Ectodermal cell (in vitro differentiated cells): ENCODE results near the gene WDR88.

Experiments
- H3K27ac ChIP-seq: 2 replicates; pipeline ENCODE4 v1.7.0; 2013; ENCODE audit warnings: mild to moderate bottlenecking, low read depth, low read length; ENCODE audit not compliant: insufficient read depth, poor library complexity, severe bottlenecking
- H3K27me3 ChIP-seq: 2 replicates; pipeline ENCODE4 v1.7.0; 2013; ENCODE audit warnings: mild to moderate bottlenecking, low read length; ENCODE audit not compliant: insufficient read depth, control insufficient read depth, poor library complexity, severe bottlenecking
- H3K36me3 ChIP-seq: one replicate; pipeline ENCODE4 v1.7.0; 2013; ENCODE audit warnings: low read length; ENCODE audit not compliant: control insufficient read depth, insufficient read depth
- H3K4me1 ChIP-seq: one replicate; pipeline ENCODE4 v1.7.0; 2013; ENCODE audit warnings: low read length; ENCODE audit not compliant: control insufficient read depth, insufficient read depth
- H3K4me3 ChIP-seq: 2 replicates; pipeline ENCODE4 v1.7.0; 2013; ENCODE audit warnings: low read depth, low read length, control low read depth; ENCODE audit not compliant: insufficient read depth
- H3K9me3 ChIP-seq: 2 replicates; pipeline ENCODE4 v1.7.0; 2013; ENCODE audit warnings: mild to moderate bottlenecking, low read length, moderate library complexity; ENCODE audit not compliant: control insufficient read depth
- WGBS, 2 experiments: methylation state at CpG; one replicate each; pipeline ENCODE4 v1.1.7; 2013; ENCODE audit warnings: missing lambda C conversion rate in 2 of 2; 5-methylcytosine and 5-hydroxymethylcytosine counted together

WDR88 gene

GRCh38 chr19:33100894-33101644 lies 30.8 kb upstream of the WDR88 start:
- 94 to 97% methylated on average over 8 to 10 of the region's 10 CpGs for WGBS, 2 experiments
- Histone ChIP-seq H3K36me3 (peaks cover 14% of the 10 kb centered on the region), H3K4me1 (no peaks in the 10 kb centered on the region), H3K27me3 (no peaks in the 10 kb centered on the region), H3K9me3 (no peaks in the 10 kb centered on the region), H3K27ac (no peak overlapping the region), H3K4me3 (no peak overlapping the region)

DNA sequence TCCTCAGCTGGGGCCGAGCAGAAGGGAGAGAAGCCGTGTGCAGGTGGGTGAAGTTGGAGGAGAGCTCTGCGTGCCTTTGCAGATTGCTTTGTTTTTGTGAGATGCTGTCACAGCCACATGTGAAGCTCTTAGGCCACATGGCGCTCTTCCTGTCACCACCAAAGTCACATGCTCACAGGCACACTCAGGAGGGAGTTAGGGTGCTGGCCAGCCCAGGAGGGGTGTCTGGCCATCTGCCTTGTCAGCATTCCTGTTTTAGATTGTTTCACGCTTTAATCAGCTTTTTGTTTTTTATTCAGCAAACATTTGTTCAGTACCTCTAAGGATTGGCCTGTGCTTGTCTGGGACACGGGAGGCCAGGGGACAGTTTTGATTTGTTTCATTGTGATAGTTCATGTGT lies 29.0 kb upstream of the WDR88 start:
- H3K4me1 ChIP-seq = no peaks in the 10 kb centered on the region
- no peak overlapping the region for H3K4me3 ChIP-seq
- no peak overlapping the region for H3K27ac ChIP-seq
- no peaks in the 10 kb centered on the region for H3K27me3 ChIP-seq
- WGBS, 2 experiments = 92 to 94% methylated on average over 6 of the region's 6 CpGs
- H3K36me3 ChIP-seq = peaks cover 8% of the 10 kb centered on the region
- H3K9me3 ChIP-seq = no peaks in the 10 kb centered on the region

- peaks cover 13% of the 10 kb centered on the region for H3K36me3 ChIP-seq
- 93 to 94% methylated on average over 10 of the region's 10 CpGs for WGBS, 2 experiments
- H3K4me1 ChIP-seq = no peaks in the 10 kb centered on the region
These were observed 23.8 kb upstream of the WDR88 start for GRCh38 chr19:33108161-33108560.

DNA sequence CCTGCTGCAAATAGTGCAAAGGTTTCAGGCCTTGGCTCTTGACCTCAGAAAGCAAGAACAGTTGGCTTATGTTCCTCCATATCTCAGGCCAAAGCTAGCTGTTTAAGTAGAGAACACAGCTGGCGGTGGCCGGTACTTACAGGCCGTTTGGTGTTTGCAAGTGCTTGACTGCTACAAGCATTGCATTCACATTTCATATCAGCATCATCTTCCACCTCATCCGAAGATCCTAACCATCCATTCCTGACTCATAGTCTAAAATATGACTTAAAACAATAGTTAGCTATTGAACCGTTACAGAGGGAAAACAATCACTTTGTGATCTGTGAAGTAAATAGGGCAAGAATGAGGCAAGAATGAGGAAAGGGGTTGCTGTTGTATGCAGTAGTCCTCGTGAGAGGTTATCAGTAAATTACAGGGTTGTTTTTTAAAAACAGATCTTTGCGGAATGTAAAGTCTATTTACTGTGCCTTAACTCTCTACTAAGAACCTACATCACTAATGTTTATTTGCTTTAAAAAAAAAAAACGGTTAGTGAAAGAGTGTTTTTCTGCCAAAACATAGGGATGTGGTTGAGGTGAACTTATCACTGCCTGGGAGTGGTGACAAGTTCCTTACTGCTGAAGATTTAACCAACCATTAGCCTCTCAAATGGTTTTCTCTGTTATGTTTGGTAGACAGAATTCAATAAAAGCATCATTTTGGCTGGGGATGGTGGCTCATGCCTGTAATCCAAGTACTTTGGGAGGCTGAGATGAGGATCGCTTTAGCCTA lies 21.6 kb upstream of the WDR88 start:
- Histone ChIP-seq H3K27me3 (no peaks in the 10 kb centered on the region), H3K27ac (no peak overlapping the region)
- WGBS, 2 experiments = 92 to 94% methylated on average over 8 of the region's 9 CpGs

More at GRCh38 chr19:33108161-33108560, 23.8 kb upstream of the WDR88 start:
- Histone ChIP-seq H3K27ac (no peak overlapping the region), H3K4me3 (no peak overlapping the region), H3K9me3 (no peaks in the 10 kb centered on the region), H3K27me3 (no peaks in the 10 kb centered on the region)

DNA sequence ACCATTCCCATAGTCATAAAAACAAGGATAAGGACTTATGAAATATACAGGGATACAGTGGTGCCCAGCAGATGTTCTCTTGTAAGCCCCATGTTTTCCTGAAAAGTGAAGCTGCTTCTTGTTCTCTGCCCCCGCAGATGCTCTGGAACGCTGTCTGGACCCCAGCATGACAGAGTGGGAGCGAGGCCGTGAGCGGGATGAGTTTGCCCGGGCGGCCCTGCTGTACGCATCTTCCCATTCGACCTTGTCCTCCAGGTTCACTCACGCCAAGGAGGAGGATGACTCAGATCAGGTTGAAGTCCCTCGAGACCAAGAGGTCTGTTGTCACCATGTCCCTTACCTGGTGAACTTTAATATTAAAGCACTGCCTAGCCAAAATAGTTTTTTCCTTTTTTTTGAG lies 20.3 kb upstream of the WDR88 start:
- Histone ChIP-seq H3K9me3 (no peaks in the 10 kb centered on the region), H3K36me3 (peaks cover 30% of the 10 kb centered on the region), H3K27ac (no peak overlapping the region), H3K4me1 (no peaks in the 10 kb centered on the region), H3K27me3 (no peaks in the 10 kb centered on the region), H3K4me3 (no peak overlapping the region)
- WGBS, 2 experiments = 97 to 98% methylated on average over 11 of the region's 11 CpGs

More for the DNA sequence above, 21.6 kb upstream of the WDR88 start:
- Histone ChIP-seq H3K36me3 (peaks cover 25% of the 10 kb centered on the region), H3K4me3 (no peak overlapping the region), H3K9me3 (no peaks in the 10 kb centered on the region), H3K4me1 (no peaks in the 10 kb centered on the region)

- H3K27ac ChIP-seq = no peak overlapping the region
- WGBS, 2 experiments = 94 to 95% methylated on average over 4 of the region's 4 CpGs
- H3K36me3 ChIP-seq = peaks cover 24% of the 10 kb centered on the region
- H3K4me3 ChIP-seq = no peak overlapping the region
- no peaks in the 10 kb centered on the region for H3K27me3 ChIP-seq
- no peaks in the 10 kb centered on the region for H3K9me3 ChIP-seq
- no peaks in the 10 kb centered on the region for H3K4me1 ChIP-seq
These were observed 17.6 kb upstream of the WDR88 start for GRCh38 chr19:33114312-33114711.

DNA sequence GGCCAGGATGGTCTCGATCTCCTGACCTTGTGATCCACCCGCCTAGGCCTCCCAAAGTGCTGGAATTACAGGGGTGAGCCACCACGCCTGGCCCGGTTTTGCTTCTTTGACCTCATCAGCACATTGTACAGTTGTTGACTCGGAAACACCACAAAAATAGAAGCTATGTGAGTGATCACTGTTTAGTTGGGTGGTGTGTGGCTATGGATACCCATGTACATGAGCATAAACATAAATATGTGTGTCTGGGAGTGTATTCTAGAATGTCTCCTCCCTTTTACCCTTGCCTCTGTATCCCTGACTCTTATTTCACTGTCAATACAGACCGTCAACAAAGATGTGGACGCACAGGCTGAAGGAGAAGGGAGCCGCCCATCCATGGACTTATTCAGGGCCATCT lies 14.4 kb upstream of the WDR88 start:
- 93 to 95% methylated on average over 8 of the region's 8 CpGs for WGBS, 2 experiments
- Histone ChIP-seq H3K9me3 (no peaks in the 10 kb centered on the region), H3K36me3 (peaks cover 17% of the 10 kb centered on the region)

GRCh38 chr19:33118643-33119042 lies 13.3 kb upstream of the WDR88 start:
- WGBS, 2 experiments = 86 to 87% methylated on average over 10 of the region's 10 CpGs
- no peaks in the 10 kb centered on the region for H3K9me3 ChIP-seq

More for the DNA sequence above, 14.4 kb upstream of the WDR88 start:
- H3K27me3 ChIP-seq = no peaks in the 10 kb centered on the region
- H3K27ac ChIP-seq = no peak overlapping the region
- H3K4me3 ChIP-seq = no peak overlapping the region
- no peaks in the 10 kb centered on the region for H3K4me1 ChIP-seq

GRCh38 chr19:33124207-33125098 lies 7.5 kb upstream of the WDR88 start:
- Histone ChIP-seq H3K4me1 (peaks cover 5% of the 10 kb centered on the region), H3K36me3 (peaks cover 6% of the 10 kb centered on the region), H3K4me3 (no peak overlapping the region), H3K27ac (peak overlapping the region; percentile 26), H3K9me3 (no peaks in the 10 kb centered on the region), H3K27me3 (no peaks in the 10 kb centered on the region)
- WGBS, 2 experiments = 79% methylated on average over 10 of the region's 10 CpGs

More at GRCh38 chr19:33118643-33119042, 13.3 kb upstream of the WDR88 start:
- no peak overlapping the region for H3K27ac ChIP-seq
- no peaks in the 10 kb centered on the region for H3K4me1 ChIP-seq
- no peaks in the 10 kb centered on the region for H3K27me3 ChIP-seq
- no peak overlapping the region for H3K4me3 ChIP-seq
- peaks cover 16% of the 10 kb centered on the region for H3K36me3 ChIP-seq
